ENCODE measurements around the gene RGS2.

Gene RGS2

DNA sequence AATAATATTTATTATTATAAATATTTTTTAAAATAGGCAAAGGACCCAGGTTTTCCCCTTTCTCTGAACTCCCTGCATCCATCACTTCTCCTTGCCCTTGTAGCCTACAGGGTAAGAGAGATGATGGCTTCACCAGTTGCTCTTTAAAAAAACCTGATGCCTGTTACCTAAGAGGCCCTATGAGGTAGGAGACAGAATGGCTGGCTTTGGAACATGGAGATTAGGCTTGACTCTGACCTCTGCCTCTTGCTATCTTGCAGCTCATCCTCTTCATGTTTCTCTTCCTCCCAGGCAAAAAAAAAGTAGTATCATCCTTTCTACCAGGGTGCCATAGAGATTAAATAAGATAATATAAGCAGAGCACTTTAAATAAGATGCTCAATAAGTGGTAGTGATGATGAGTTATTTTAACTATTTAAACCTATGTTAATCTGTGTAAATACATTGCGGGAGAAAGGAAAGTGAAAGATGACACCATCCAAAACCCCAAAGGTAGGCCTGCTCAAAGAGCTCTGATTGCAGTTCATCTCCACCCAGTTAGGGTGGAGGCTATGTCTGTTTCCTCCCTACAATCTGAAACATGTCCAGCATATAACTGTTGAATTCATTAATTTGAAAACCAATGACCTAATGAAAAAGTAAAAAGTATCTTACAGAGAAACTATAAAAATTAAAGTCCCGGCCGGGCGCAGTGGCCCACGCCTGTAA is 51.8 kb downstream of the RGS2 start:
- Histone ChIP-seq H3K27me3 (ENCODE audit: low read depth, low read length) (no peaks in the 10 kb centered on the region), H3K79me2 (ENCODE audit: low read length) (no peaks in the 10 kb centered on the region), H3K9me3 (ENCODE audit: insufficient read depth, low read length) (no peaks in the 10 kb centered on the region), H3K4me2 (ENCODE audit: low read length) (no peak overlapping the region), H4K20me1 (ENCODE audit: insufficient read depth, low read length) (no peaks in the 10 kb centered on the region), H3K27ac (ENCODE audit: low read length) (no peak overlapping the region), H3K4me1 (ENCODE audit: low read length) (peaks cover 5% of the 10 kb centered on the region), H3K9ac (ENCODE audit: low read length) (no peak overlapping the region), H2AFZ (ENCODE audit: low read depth, low read length) (no peak overlapping the region), H3K4me3 (ENCODE audit: low read length) (no peak overlapping the region), H3K36me3 (replicated peaks; ENCODE audit: low read depth, low read length) (no peaks in the 10 kb centered on the region)
- TF ChIP-seq EZH2phosphoT487 (IDR thresholded peaks at IDR 0.05; ENCODE audit: low read depth): no peak
- TF ChIP-seq, protein P1, sequence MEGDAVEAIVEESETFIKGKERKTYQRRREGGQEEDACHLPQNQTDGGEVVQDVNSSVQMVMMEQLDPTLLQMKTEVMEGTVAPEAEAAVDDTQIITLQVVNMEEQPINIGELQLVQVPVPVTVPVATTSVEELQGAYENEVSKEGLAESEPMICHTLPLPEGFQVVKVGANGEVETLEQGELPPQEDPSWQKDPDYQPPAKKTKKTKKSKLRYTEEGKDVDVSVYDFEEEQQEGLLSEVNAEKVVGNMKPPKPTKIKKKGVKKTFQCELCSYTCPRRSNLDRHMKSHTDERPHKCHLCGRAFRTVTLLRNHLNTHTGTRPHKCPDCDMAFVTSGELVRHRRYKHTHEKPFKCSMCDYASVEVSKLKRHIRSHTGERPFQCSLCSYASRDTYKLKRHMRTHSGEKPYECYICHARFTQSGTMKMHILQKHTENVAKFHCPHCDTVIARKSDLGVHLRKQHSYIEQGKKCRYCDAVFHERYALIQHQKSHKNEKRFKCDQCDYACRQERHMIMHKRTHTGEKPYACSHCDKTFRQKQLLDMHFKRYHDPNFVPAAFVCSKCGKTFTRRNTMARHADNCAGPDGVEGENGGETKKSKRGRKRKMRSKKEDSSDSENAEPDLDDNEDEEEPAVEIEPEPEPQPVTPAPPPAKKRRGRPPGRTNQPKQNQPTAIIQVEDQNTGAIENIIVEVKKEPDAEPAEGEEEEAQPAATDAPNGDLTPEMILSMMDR (IDR thresholded peaks at IDR 0.05; ENCODE audit: low read depth, low read length): no peak

- Histone ChIP-seq H3K27me3 (ENCODE audit: low read depth, low read length) (no peaks in the 10 kb centered on the region), H3K9ac (ENCODE audit: low read length) (no peak overlapping the region), H2AFZ (ENCODE audit: low read depth, low read length) (no peak overlapping the region), H3K4me1 (ENCODE audit: low read length) (peaks cover 5% of the 10 kb centered on the region), H3K36me3 (replicated peaks; ENCODE audit: low read depth, low read length) (no peaks in the 10 kb centered on the region), H3K9me3 (ENCODE audit: insufficient read depth, low read length) (no peaks in the 10 kb centered on the region), H3K4me3 (ENCODE audit: low read length) (no peak overlapping the region), H3K79me2 (ENCODE audit: low read length) (no peaks in the 10 kb centered on the region), H3K4me2 (ENCODE audit: low read length) (no peak overlapping the region), H4K20me1 (ENCODE audit: insufficient read depth, low read length) (no peaks in the 10 kb centered on the region), H3K27ac (ENCODE audit: low read length) (no peak overlapping the region)
- no peak for TF ChIP-seq EZH2phosphoT487 (IDR thresholded peaks at IDR 0.05; ENCODE audit: low read depth)
- TF ChIP-seq, protein P1 (IDR thresholded peaks at IDR 0.05; ENCODE audit: low read depth, low read length): no peak
Measured at GRCh38 chr1:192861860-192862259, 53.0 kb downstream of the RGS2 start.

Data from OCI-LY3 (cell line).